ENCODE results near the gene PTGER1.

Gene PTGER1

DNA sequence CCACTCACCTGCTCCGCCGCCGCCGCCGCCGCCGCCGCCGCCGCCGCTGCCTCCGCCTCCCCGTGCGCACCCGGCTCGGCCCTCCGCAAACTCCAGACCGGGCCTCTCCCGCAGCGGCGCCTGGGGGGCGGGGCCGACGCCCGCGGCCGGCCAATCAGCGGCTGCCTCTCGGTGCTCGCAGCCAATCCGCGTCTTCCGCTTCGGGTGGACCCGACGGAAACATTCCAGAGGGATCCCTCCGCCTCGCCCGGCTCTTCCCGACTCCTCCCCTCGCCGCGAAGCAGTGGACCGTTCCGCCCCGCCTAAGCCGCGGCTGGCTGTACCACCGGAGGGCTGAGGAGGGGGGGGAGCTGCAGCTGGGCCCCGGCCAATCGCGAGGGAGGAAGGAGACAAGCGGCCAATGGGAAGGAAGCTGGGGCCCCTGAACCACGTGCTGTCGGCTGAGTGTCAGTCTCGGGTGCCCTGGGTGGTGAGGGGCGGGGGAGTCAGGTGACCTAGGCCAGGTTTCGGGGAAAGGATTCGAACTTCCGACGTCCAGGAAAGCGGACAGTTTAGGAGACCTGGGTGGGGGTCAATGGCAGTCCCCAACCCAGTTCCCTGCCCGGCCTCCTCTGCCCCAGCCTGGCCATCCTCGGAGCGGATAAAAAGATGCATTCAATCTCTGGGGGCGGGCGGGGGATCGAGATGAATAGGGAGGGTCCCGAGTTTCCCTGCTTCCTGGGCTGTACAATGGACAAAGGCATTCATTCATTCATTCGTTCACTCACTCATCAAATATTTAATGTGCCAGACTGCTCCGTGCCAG is 21.1 kb upstream of the PTGER1 start, which contains the start of gene GIPC1:
Gene GIPC1 (minus strand): TSS at position 99 of the 805 bp plus-strand sequence. CDS start 13,151 bp downstream, outside the sequence.
- Histone ChIP-seq H3K4me2 (peak within 1 kb of the TSS; percentile 66), H3K27ac (no peak within 1 kb of the TSS; the same call in 1 of the 2 replicates), H2AFZ (ENCODE audit: low read depth) (peak within 1 kb of the TSS; percentile 85), H3K4me3 (IDR thresholded peaks at IDR 0.05; ENCODE audit: insufficient read depth, low read depth, low read length) (no peak within 1 kb of the TSS), H3K27me3 (ENCODE audit: insufficient read depth, low read depth) (no peaks in the 10 kb centered on the region), H3K36me3 (ENCODE audit: insufficient read depth) (no peaks in the 10 kb centered on the region), H4K20me1 (ENCODE audit: insufficient read depth) (no peaks in the 10 kb centered on the region), H3K79me2 (ENCODE audit: insufficient read depth, low read depth) (no peaks in the 10 kb centered on the region), H3K9ac (peak within 1 kb of the TSS; percentile 56; the same call in 1 of the 2 replicates), H3K4me1 (ENCODE audit: low read depth, poor library complexity, severe bottlenecking) (peaks cover 6% of the 10 kb centered on the region)
- no peak for TF ChIP-seq CTCF (conservative IDR thresholded peaks at IDR 0.05; ENCODE audit: low read depth, low read length)

- no peak overlapping the region; the same call in 1 of the 2 replicates for H3K9ac ChIP-seq
- no peaks in the 10 kb centered on the region for H3K27me3 ChIP-seq (ENCODE audit: insufficient read depth, low read depth)
- no peak for TF ChIP-seq CTCF (conservative IDR thresholded peaks at IDR 0.05; ENCODE audit: low read depth, low read length)
- H3K4me1 ChIP-seq (ENCODE audit: low read depth, poor library complexity, severe bottlenecking) = peaks cover 6% of the 10 kb centered on the region
- no peaks in the 10 kb centered on the region for H4K20me1 ChIP-seq (ENCODE audit: insufficient read depth)
- peak overlapping the region; percentile 85 for H2AFZ ChIP-seq (ENCODE audit: low read depth)
- H3K4me3 ChIP-seq (IDR thresholded peaks at IDR 0.05; ENCODE audit: insufficient read depth, low read depth, low read length) = no peak overlapping the region
- peak overlapping the region; percentile 66 for H3K4me2 ChIP-seq
- H3K27ac ChIP-seq = no peak overlapping the region
- no peaks in the 10 kb centered on the region for H3K36me3 ChIP-seq (ENCODE audit: insufficient read depth)
- no peaks in the 10 kb centered on the region for H3K79me2 ChIP-seq (ENCODE audit: insufficient read depth, low read depth)
Measured at GRCh38 chr19:14495672-14496028, 20.5 kb upstream of the PTGER1 start.

GRCh38 chr19:14494910-14495671 is 19.9 kb upstream of the PTGER1 start:
- H3K27ac ChIP-seq = no peak overlapping the region
- peak overlapping the region; percentile 85 for H2AFZ ChIP-seq (ENCODE audit: low read depth)
- peaks cover 6% of the 10 kb centered on the region for H3K4me1 ChIP-seq (ENCODE audit: low read depth, poor library complexity, severe bottlenecking)
- TF ChIP-seq CTCF (conservative IDR thresholded peaks at IDR 0.05; ENCODE audit: low read depth, low read length) = no peak
- H3K4me2 ChIP-seq = peak overlapping the region; percentile 66
- H3K27me3 ChIP-seq (ENCODE audit: insufficient read depth, low read depth) = no peaks in the 10 kb centered on the region
- no peak overlapping the region; the same call in 1 of the 2 replicates for H3K9ac ChIP-seq
- no peaks in the 10 kb centered on the region for H4K20me1 ChIP-seq (ENCODE audit: insufficient read depth)
- no peaks in the 10 kb centered on the region for H3K79me2 ChIP-seq (ENCODE audit: insufficient read depth, low read depth)
- no peaks in the 10 kb centered on the region for H3K36me3 ChIP-seq (ENCODE audit: insufficient read depth)
- no peak overlapping the region for H3K4me3 ChIP-seq (IDR thresholded peaks at IDR 0.05; ENCODE audit: insufficient read depth, low read depth, low read length)

- Histone ChIP-seq H3K27me3 (ENCODE audit: insufficient read depth, low read depth) (no peaks in the 10 kb centered on the region), H4K20me1 (ENCODE audit: insufficient read depth) (no peaks in the 10 kb centered on the region), H3K4me3 (IDR thresholded peaks at IDR 0.05; ENCODE audit: insufficient read depth, low read depth, low read length) (no peak overlapping the region), H3K4me2 (no peak overlapping the region), H3K79me2 (ENCODE audit: insufficient read depth, low read depth) (no peaks in the 10 kb centered on the region), H3K36me3 (ENCODE audit: insufficient read depth) (no peaks in the 10 kb centered on the region), H3K27ac (no peak overlapping the region), H2AFZ (ENCODE audit: low read depth) (no peak overlapping the region), H3K9ac (no peak overlapping the region), H3K4me1 (ENCODE audit: low read depth, poor library complexity, severe bottlenecking) (peaks cover 6% of the 10 kb centered on the region)
- no peak for TF ChIP-seq CTCF (conservative IDR thresholded peaks at IDR 0.05; ENCODE audit: low read depth, low read length)
Measured at GRCh38 chr19:14494411-14494810, 19.3 kb upstream of the PTGER1 start.
